Activated CD4-positive, alpha-beta memory T cell treated with anti-CD3 and anti-CD28 coated beads, Interleukin-2, amount 10 ng/mL, durations not matched to agents 7 days and 5 days (primary cell): ENCODE results near the gene GJA1. TPM values are rescaled to one million over a fixed set of nuclear protein-coding genes. Genes with fewer than 3 reads are reported as not detected.
A peak's percentile ranks its signal among the peaks of the same experiment; 100 is the strongest.
"Not testable (repeated sequence)": the region's sequence is repeated elsewhere in the genome, so short reads cannot be mapped to it uniquely, and the experiment has no call there.

Experiments
- CTCF ChIA-PET: fragments of 350-600 bp; sonication (Branson Sonifier 250); formaldehyde crosslinking; loops from one replicate; lab custom pipeline; 2021; ENCODE audit warnings: antibody characterized with exemption, inconsistent platforms; lab: Charles Lee
- POLR2A ChIA-PET: fragments of 350-600 bp; sonication (Branson Sonifier 250); formaldehyde crosslinking; loops from one replicate; lab custom pipeline; 2021; ENCODE audit warnings: antibody characterized with exemption; lab: Charles Lee
- DNase-seq: peaks from one replicate; pipeline ENCODE4 v3.0.0-alpha.2; 2020
- H3K27ac Mint-ChIP-seq: one replicate; pipeline ENCODE4 v1.8.0; 2021; ENCODE audit warnings: mild to moderate bottlenecking, mixed read lengths
- H3K27me3 Mint-ChIP-seq: one replicate; pipeline ENCODE4 v1.8.0; 2021; ENCODE audit warnings: mixed read lengths
- H3K36me3 Mint-ChIP-seq: one replicate; pipeline ENCODE4 v1.8.0; 2021; ENCODE audit warnings: low read depth, mixed read lengths
- H3K4me1 Mint-ChIP-seq: one replicate; pipeline ENCODE4 v1.8.0; 2021; ENCODE audit warnings: mixed read lengths
- H3K4me3 Mint-ChIP-seq: one replicate; pipeline ENCODE4 v1.8.0; 2021; ENCODE audit warnings: mild to moderate bottlenecking, mixed read lengths
- H3K9me3 Mint-ChIP-seq: one replicate; pipeline ENCODE4 v1.8.0; 2021; ENCODE audit warnings: mixed read lengths
- total RNA-seq, 2 experiments: library from RNA; stranded (reverse); gene quantifications; one replicate each; pipeline ENCODE4 v1.2.3, GENCODE V29; 2021

The GJA1 gene
- total RNA-seq, 2 experiments from 2014 or later = not detected

DNA sequence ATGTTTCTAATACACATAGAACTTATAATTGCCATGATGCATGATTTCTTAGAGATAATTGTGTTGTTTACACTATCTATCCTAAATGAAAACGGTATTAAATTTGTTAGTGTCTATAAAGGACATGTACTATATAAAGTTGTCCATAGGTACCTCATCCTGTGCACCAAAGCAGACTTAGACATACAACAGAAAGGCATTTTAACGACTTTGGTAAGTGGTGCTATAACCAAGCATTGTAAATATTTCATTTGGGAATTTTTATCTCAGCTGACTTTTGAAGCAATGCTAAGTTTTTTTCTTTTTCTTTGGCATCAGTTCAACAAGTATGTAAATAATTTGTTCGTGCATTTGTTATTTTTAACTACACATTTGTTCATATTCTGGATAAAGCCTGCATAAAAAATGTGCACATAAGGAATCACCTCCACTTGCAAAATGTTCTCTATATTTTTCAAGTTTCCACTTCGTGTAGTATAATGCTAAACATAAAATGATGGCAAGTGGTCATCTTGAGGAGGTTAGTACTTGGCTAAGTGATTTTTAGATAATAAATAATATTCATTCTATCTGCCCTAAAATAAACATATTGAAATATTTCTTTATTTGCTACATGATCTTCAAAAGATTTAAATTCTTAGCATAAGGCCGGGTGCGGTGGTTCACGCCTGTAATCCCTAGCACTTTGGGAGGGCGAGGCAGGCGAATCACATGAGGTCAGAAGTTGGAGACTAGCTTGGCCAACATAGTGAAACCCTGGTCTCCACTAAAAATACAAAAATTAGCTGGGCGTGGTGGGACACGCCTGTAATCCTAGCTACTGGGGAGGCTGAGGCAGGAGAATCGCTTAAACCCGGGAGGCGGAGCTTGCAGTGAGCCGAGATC, 6.3 kb upstream of the GJA1 start:
- Mint-ChIP-seq H3K36me3 (no peaks in the 10 kb centered on the region), H3K27me3 (no peaks in the 10 kb centered on the region), H3K9me3 (no peaks in the 10 kb centered on the region), H3K27ac (no peak overlapping the region), H3K4me1 (no peaks in the 10 kb centered on the region), H3K4me3 (no peak overlapping the region)
- ChIA-PET CTCF (no interaction called here), POLR2A (no interaction called here)
- DNase-seq = no peak

DNA sequence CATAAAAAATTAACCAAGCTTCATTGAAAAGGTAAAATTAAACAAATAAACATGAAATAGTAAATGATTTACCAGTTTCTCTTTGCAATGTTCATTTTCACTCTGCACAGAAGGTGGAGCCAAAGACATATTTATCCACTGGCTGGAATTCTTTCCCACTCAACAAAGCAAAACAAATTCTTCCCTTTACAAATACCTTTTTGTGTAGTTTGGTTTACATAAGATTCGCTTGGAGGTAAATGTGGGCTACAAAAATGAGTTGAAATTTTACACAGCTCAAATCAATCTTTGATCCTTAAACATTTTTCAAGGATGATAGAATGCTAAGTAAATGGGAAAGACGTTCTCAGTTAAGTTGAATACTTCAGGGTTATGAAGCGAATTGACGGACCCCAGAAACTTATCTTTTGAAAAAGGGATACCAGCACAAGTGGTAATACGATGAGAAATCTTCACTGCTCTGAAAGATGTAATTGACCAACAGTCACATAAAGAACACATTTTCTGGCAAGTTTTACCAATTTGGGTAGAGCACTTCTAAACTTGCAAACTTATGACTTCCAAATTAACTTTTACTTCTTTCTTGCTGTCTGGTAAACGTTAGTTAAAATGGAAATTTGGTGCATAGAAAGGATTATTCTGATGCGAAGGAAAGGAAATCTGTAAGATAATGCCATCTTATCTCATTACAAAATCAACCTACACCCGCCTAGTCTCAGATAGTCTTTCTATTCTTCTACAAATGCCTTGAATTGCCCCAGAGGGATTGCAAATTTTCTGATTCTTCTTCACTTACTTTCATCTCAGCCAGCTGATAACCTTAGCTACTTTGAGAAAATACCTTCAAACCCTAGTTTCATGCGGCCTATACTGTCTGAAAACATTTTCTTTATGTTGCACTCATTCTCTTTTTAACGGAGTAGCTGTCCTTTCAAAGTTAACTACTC, 4.7 kb upstream of the GJA1 start:
- DNase-seq = no peak
- Mint-ChIP-seq H3K4me1 (no peaks in the 10 kb centered on the region), H3K36me3 (no peaks in the 10 kb centered on the region), H3K27me3 (peaks cover 5% of the 10 kb centered on the region), H3K27ac (no peak overlapping the region), H3K9me3 (no peaks in the 10 kb centered on the region), H3K4me3 (no peak overlapping the region)
- CTCF ChIA-PET = no interaction called here
- POLR2A ChIA-PET = no interaction called here

DNA sequence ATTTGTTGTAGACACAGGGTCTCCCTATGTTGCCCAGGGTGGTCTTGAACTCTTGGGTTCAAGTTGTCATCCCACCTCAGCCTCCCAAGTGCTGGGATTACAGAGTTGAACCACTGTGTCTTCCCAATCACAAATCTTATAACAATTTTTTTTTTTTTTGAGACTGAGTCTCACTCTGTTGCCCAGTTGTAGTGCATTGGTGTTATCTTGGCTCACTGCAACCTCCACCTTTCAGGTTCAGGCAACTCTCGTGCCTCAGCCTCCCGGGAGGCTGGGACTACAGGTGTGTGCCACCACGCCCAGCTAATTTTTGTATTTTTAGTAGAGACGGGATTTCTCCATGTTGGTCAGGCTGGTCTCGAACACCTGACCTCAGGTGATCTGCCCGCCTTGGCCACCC, 3.7 kb upstream of the GJA1 start:
- H3K36me3 Mint-ChIP-seq, H3K4me3 Mint-ChIP-seq, POLR2A ChIA-PET, H3K9me3 Mint-ChIP-seq, CTCF ChIA-PET, DNase-seq, H3K27ac Mint-ChIP-seq, H3K4me1 Mint-ChIP-seq: not testable (repeated sequence)
- H3K27me3 Mint-ChIP-seq = peaks cover 13% of the 10 kb centered on the region

GRCh38 chr6:121434037-121434770, 1.2 kb upstream of the GJA1 start:
- ChIA-PET CTCF (no interaction called here), POLR2A (no interaction called here)
- H3K36me3 Mint-ChIP-seq = no peaks in the 10 kb centered on the region
- peaks cover 28% of the 10 kb centered on the region for H3K27me3 Mint-ChIP-seq
- no peaks in the 10 kb centered on the region for H3K9me3 Mint-ChIP-seq
- H3K27ac Mint-ChIP-seq = no peak overlapping the region
- H3K4me1 Mint-ChIP-seq = peaks cover 12% of the 10 kb centered on the region
- DNase-seq = no peak
- H3K4me3 Mint-ChIP-seq = no peak overlapping the region

DNA sequence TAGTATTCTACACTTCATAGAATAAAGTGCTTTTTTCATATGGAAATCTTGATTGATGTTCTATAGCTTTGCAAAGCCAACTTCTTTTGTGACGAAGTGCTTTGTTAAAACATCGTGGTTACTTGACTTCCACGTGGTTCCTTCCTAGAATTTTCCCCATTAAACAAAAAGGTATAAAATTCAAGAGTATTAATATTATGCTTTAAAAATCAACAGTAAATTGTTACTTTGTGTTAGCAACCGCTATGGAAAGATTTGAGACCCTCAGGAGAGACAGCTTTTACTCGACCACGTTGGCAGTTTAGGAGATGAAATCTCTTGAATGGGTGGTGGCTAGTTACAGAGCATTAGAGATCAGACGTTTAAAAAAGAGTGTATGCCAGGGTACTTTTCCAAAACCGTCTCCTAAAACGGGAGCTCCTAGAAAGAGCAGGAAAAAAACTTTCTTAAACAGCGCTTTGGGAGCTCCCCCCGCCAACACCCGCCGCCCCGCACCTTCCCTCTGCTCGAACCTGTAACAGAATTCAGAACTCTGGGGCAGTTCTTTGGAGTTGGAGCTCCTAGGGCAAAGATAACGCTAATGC, 920 bp downstream of the GJA1 start:
- no peaks in the 10 kb centered on the region for H3K9me3 Mint-ChIP-seq
- no peak overlapping the region for H3K27ac Mint-ChIP-seq
- POLR2A ChIA-PET = no interaction called here
- H3K36me3 Mint-ChIP-seq = no peaks in the 10 kb centered on the region
- H3K27me3 Mint-ChIP-seq = peaks cover 35% of the 10 kb centered on the region
- CTCF ChIA-PET = no interaction called here
- peak overlapping the region; percentile 43 for H3K4me3 Mint-ChIP-seq
- DNase-seq = no peak
- peaks cover 12% of the 10 kb centered on the region for H3K4me1 Mint-ChIP-seq

GRCh38 chr6:121436960-121437850, 1.8 kb downstream of the GJA1 start:
- no peaks in the 10 kb centered on the region for H3K36me3 Mint-ChIP-seq
- H3K9me3 Mint-ChIP-seq = no peaks in the 10 kb centered on the region
- H3K27ac Mint-ChIP-seq = no peak overlapping the region
- H3K4me1 Mint-ChIP-seq = peaks cover 12% of the 10 kb centered on the region
- no peak for DNase-seq
- CTCF ChIA-PET = no interaction called here
- peaks cover 38% of the 10 kb centered on the region for H3K27me3 Mint-ChIP-seq
- POLR2A ChIA-PET = no interaction called here
- H3K4me3 Mint-ChIP-seq = peak overlapping the region; percentile 43

GRCh38 chr6:121437851-121438651, 2.6 kb downstream of the GJA1 start:
- Mint-ChIP-seq H3K9me3 (no peaks in the 10 kb centered on the region), H3K27ac (no peak overlapping the region), H3K27me3 (peaks cover 38% of the 10 kb centered on the region), H3K4me3 (peak overlapping the region; percentile 43), H3K4me1 (peaks cover 12% of the 10 kb centered on the region), H3K36me3 (no peaks in the 10 kb centered on the region)
- ChIA-PET CTCF (no interaction called here), POLR2A (no interaction called here)
- no peak for DNase-seq

DNA sequence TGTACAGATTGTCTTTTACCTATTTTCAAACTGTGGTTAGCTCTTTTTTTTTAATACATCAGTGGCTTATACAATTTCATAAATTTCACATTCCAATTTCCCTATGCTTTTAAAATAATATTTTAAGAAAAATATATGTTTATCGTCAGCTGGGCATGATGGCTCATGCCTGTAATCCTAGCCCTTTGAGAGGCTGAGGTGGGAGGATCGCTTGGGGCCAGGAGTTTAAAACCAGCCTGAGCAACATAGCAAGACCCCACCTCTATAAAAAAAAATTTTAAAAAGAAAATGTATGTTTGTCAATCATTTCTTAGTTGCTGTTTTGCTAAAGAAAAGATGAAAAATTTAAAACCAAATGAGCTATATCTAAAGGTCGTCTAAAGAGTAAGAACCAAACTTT, 3.4 kb downstream of the GJA1 start:
- no peaks in the 10 kb centered on the region for H3K36me3 Mint-ChIP-seq
- POLR2A ChIA-PET = no interaction called here
- H3K4me1 Mint-ChIP-seq = peaks cover 12% of the 10 kb centered on the region
- H3K9me3 Mint-ChIP-seq = no peaks in the 10 kb centered on the region
- CTCF ChIA-PET = no interaction called here
- H3K27ac Mint-ChIP-seq = no peak overlapping the region
- peaks cover 38% of the 10 kb centered on the region for H3K27me3 Mint-ChIP-seq
- H3K4me3 Mint-ChIP-seq = no peak overlapping the region
- DNase-seq = no peak

DNA sequence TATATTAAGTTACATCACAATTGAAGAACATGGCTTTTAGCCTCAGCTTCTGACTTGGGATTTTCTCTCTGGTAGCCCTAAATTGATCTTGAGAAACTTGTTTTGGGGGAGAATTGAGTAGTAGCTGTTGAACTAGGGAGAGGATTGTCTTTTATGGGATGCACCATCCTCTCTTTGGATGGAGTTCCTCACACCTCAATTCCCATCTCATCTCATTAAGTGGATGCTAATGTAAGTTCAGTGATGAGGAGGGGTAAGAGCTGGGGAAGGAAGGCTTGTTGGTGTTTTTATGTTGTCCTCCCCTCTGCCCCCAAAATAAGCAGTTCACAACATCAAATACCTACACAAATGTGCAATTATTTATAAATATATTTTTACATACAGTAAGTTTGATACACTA, 4.0 kb downstream of the GJA1 start:
- Mint-ChIP-seq H3K4me1 (peaks cover 12% of the 10 kb centered on the region), H3K27me3 (peaks cover 38% of the 10 kb centered on the region), H3K36me3 (no peaks in the 10 kb centered on the region), H3K9me3 (no peaks in the 10 kb centered on the region), H3K4me3 (no peak overlapping the region), H3K27ac (no peak overlapping the region)
- CTCF ChIA-PET = no interaction called here
- no peak for DNase-seq
- POLR2A ChIA-PET = no interaction called here

- DNase-seq = no peak
- ChIA-PET POLR2A (no interaction called here), CTCF (no interaction called here)
- no peaks in the 10 kb centered on the region for H3K36me3 Mint-ChIP-seq
- peaks cover 38% of the 10 kb centered on the region for H3K27me3 Mint-ChIP-seq
- no peaks in the 10 kb centered on the region for H3K9me3 Mint-ChIP-seq
- no peak overlapping the region for H3K4me3 Mint-ChIP-seq
- peaks cover 12% of the 10 kb centered on the region for H3K4me1 Mint-ChIP-seq
- H3K27ac Mint-ChIP-seq = no peak overlapping the region
Observed at GRCh38 chr6:121439926-121440325, 4.5 kb downstream of the GJA1 start.

GRCh38 chr6:121441477-121441876, 6.0 kb downstream of the GJA1 start:
- ChIA-PET CTCF (no interaction called here), POLR2A (no interaction called here)

More at GRCh38 chr6:121441477-121441876, 6.0 kb downstream of the GJA1 start:
- H3K27ac Mint-ChIP-seq = no peak overlapping the region
- no peak overlapping the region for H3K4me3 Mint-ChIP-seq
- peaks cover 10% of the 10 kb centered on the region for H3K4me1 Mint-ChIP-seq
- DNase-seq = no peak
- peaks cover 28% of the 10 kb centered on the region for H3K27me3 Mint-ChIP-seq
- H3K36me3 Mint-ChIP-seq = no peaks in the 10 kb centered on the region
- no peaks in the 10 kb centered on the region for H3K9me3 Mint-ChIP-seq
